Small intestine (tissue), 4 donors: ENCODE data around the gene RBFA. TPM values are rescaled to one million over a fixed set of nuclear protein-coding genes. Genes with fewer than 3 reads are reported as not detected.

Experiments used
- polyA plus RNA-seq, 4 donors: library from polyadenylated mRNA; stranded (reverse) in 3 of 4; unstranded in 1 of 4; fragments of 200-250 nt in 3 of 4; fragments of 120-200 nt in 1 of 4; gene quantifications; one replicate each; pipeline versions ENCODE4 v1.2.1 to v1.2.3, GENCODE V29; 2013
- donor health status: healthy with polysubstance abuse.
- donor health status: Bipolar disorder and iron deficiency.
- donor health status: healthy.

Gene RBFA
- polyA plus RNA-seq, 4 donors, result 8.1 to 30.4 (median 23.4) TPM

Other genes with a start within 250 kb of the RBFA start
- under 1 TPM in 2 of 4 donors, not detected in 2; 0.10 to 0.30 TPM for gene KCNG2, start 236.5 kb upstream of the RBFA start, polyA plus RNA-seq
- 10 to 100 TPM; 15.0 to 30.3 (median 17.8) TPM for gene SLC66A2, start 82.8 kb upstream of the RBFA start, polyA plus RNA-seq
- gene HSBP1L1, start 69.8 kb upstream of the RBFA start, polyA plus RNA-seq, result 10 to 100 TPM; 11.9 to 65.2 (median 38.6) TPM
- gene TXNL4A, start 45.9 kb upstream of the RBFA start, polyA plus RNA-seq, result 10 to 100 TPM; 73.4 to 74.5 (median 74.0) TPM
- gene ADNP2, start 74.8 kb downstream of the RBFA start, polyA plus RNA-seq, result 10 to 100 TPM in 1 of 4 donors, 1 to 10 TPM in 3; 6.5 to 15.8 (median 7.8) TPM
- gene PARD6G, start 213.1 kb downstream of the RBFA start, polyA plus RNA-seq, result 1 to 10 TPM in 3 of 4 donors, under 1 TPM in 1; 0.45 to 4.9 (median 2.8) TPM